Measurements from ENCODE around the gene POLN.

DNA sequence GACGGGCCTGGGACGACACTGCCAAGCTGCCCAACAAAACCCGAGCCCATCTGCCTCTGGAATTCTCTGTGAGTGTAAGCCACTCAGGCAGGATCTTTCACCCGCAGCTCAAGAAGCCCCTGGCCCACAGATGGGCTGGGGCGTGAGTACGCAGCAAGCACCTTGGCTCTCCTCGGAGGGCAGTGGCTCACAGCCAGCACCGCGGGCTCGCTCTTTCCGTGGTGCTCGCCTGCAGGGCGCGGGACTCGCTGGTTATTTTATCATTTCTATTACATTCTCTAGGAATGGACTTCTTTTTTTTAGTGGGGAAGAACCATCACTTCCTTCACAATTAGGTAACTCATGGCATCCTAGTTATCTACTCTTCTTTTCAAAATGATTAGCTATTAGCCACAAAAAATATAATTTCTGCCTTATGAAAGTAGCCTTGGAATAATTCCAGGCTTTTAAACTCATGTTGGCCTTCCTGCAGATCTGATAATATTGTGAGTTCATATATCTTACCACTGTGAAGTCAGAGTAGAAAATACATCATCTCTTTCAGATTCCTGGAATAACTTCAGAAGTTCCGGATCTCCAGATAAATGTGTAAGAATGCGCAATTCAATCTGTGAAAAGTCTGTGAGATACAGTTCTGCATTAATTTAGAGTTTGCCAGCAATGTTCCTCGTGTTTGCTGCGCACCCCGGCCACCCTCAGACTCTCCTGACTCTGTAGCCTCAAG, 114.2 kb downstream of the POLN start:
- no peak for TF ChIP-seq CTCF (IDR thresholded peaks at IDR 0.05)
- no peak for TF ChIP-seq POLR2A (IDR thresholded peaks at IDR 0.05)

All from uterus (tissue), 2 donors.